OCI-LY3 (cell line): ENCODE data around the gene FADS3.

ENCODE experiments used
- EZH2phosphoT487 ChIP-seq: fragments of 200-600 bp; shearing (Covaris generic); IDR thresholded peaks from 2 replicates; pipeline ENCODE4 v1.6.1; 2018; ENCODE audit warnings: antibody characterized with exemption, mixed run types, low read depth
- TF ChIP-seq, protein P1 (sequence below): fragments of 200-600, 300-600 bp; sonication (generic); IDR thresholded peaks from 2 replicates; pipeline ENCODE4 v1.5.1; 2014; ENCODE audit warnings: antibody characterized with exemption, low read length, low read depth

GRCh38 chr11:61901397-61901796 is 10.1 kb upstream of the FADS3 start:
- TF ChIP-seq, protein P1, sequence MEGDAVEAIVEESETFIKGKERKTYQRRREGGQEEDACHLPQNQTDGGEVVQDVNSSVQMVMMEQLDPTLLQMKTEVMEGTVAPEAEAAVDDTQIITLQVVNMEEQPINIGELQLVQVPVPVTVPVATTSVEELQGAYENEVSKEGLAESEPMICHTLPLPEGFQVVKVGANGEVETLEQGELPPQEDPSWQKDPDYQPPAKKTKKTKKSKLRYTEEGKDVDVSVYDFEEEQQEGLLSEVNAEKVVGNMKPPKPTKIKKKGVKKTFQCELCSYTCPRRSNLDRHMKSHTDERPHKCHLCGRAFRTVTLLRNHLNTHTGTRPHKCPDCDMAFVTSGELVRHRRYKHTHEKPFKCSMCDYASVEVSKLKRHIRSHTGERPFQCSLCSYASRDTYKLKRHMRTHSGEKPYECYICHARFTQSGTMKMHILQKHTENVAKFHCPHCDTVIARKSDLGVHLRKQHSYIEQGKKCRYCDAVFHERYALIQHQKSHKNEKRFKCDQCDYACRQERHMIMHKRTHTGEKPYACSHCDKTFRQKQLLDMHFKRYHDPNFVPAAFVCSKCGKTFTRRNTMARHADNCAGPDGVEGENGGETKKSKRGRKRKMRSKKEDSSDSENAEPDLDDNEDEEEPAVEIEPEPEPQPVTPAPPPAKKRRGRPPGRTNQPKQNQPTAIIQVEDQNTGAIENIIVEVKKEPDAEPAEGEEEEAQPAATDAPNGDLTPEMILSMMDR: no peak
- no peak for TF ChIP-seq EZH2phosphoT487
